GM10248 (cell line): Measurements from ENCODE around the gene HYCC2.

ENCODE experiments used
- CTCF ChIA-PET: fragments of 300-600 bp; sonication (Branson Sonifier 250); formaldehyde crosslinking; extraction: SDS; loops from one replicate; lab custom pipeline; 2021; ENCODE audit warnings: antibody characterized with exemption; lab: Yijun Ruan, JAX
- POLR2A ChIA-PET: fragments of 350-650 bp; sonication (Branson Sonifier 250); formaldehyde crosslinking; extraction: SDS; loops from one replicate; lab custom pipeline; 2020; ENCODE audit warnings: antibody characterized with exemption; lab: Yijun Ruan, JAX
- DNase-seq: peaks from one replicate; pipeline ENCODE4 v3.0.0; 2012; ENCODE audit errors: extremely low spot score
- TF ChIP-seq, protein P1 (sequence below): IDR thresholded peaks from 2 replicates; pipeline ENCODE4 v1.5.1; 2012; ENCODE audit warnings: mild to moderate bottlenecking, low read depth; ENCODE audit errors: extremely low read depth, missing control alignments, control extremely low read depth

The HYCC2 gene

DNA sequence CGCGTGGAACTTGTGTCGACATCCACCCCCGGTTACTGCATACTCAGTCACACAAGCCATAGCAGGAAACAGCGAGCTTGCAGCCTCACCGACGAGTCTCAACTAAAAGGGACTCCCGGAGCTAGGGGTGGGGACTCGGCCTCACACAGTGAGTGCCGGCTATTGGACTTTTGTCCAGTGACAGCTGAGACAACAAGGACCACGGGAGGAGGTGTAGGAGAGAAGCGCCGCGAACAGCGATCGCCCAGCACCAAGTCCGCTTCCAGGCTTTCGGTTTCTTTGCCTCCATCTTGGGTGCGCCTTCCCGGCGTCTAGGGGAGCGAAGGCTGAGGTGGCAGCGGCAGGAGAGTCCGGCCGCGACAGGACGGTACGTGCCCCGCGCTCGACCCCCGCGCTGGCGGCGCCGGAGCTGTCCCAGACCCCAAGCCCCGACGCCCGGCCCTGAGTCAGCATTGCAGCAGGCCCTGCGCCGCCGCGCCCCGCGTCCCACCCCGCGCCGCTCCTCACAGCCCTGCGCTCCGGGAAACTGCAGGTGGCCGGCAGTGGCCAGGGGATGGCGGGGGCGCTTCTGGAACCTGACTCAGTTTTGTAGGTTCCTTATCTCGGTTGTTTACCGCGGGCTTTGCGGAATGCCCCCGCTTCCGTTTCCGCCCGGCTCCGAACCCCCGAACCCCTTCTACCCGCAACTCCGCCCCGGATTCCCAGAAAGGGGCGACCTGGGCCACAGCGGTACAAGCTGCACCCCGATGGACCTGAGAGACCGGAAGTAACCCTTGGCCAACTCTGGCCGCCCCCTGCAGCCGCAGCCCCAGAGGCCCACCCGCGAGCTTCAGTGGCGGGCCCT, 44.9 kb upstream of the HYCC2 start, which contains the start of gene CFLAR:
Gene CFLAR, plus strand, starts transcription at position 50 of the 844 bp plus-strand sequence. CDS start 13,702 bp downstream, outside the sequence.
- TF ChIP-seq, protein P1, sequence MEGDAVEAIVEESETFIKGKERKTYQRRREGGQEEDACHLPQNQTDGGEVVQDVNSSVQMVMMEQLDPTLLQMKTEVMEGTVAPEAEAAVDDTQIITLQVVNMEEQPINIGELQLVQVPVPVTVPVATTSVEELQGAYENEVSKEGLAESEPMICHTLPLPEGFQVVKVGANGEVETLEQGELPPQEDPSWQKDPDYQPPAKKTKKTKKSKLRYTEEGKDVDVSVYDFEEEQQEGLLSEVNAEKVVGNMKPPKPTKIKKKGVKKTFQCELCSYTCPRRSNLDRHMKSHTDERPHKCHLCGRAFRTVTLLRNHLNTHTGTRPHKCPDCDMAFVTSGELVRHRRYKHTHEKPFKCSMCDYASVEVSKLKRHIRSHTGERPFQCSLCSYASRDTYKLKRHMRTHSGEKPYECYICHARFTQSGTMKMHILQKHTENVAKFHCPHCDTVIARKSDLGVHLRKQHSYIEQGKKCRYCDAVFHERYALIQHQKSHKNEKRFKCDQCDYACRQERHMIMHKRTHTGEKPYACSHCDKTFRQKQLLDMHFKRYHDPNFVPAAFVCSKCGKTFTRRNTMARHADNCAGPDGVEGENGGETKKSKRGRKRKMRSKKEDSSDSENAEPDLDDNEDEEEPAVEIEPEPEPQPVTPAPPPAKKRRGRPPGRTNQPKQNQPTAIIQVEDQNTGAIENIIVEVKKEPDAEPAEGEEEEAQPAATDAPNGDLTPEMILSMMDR = no peak
- ChIA-PET POLR2A (interaction anchor here (0.7 to 0.8 kb wide), 3 partner anchors 9 to 333 kb away, joined by 3 read pairs; no protein-coding TSS in a partner anchor), CTCF (interaction anchor here (0.6 to 4.5 kb wide), 12 partner anchors 10 to 211 kb away, joined by 3 to 19 read pairs (median 4); partner anchors contain the start of gene CASP10)
- DNase-seq = peak; percentile 80

DNA sequence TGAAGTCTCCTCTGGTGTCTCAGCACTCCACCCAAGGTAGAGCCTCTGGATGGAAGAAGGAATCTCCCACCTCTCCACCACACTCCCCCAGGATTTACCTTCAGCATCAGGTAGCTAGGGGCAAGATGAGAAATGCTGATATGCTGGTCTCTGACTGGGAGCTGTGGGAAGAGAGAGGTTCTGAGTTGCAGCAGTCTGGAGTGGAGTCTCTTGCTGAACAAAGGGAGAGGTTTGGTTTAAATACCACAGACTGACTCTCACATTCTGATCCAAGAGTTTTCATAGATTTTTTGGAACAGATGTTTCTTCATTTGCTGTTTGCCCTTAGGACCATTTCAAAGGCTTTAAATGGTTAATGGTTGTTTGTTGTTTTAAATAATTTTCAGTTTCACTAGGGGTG, 43.4 kb upstream of the HYCC2 start:
- POLR2A ChIA-PET = interaction anchor here (0.6 to 1.2 kb wide), 3 partner anchors 35 to 200 kb away, joined by 3 to 8 read pairs (median 5); no protein-coding TSS in a partner anchor
- DNase-seq = no peak
- CTCF ChIA-PET = interaction anchor here (0.8 to 4.5 kb wide), 11 partner anchors 12 to 214 kb away, joined by 3 to 19 read pairs (median 4); no protein-coding TSS in a partner anchor
- TF ChIP-seq, protein P1 = no peak

DNA sequence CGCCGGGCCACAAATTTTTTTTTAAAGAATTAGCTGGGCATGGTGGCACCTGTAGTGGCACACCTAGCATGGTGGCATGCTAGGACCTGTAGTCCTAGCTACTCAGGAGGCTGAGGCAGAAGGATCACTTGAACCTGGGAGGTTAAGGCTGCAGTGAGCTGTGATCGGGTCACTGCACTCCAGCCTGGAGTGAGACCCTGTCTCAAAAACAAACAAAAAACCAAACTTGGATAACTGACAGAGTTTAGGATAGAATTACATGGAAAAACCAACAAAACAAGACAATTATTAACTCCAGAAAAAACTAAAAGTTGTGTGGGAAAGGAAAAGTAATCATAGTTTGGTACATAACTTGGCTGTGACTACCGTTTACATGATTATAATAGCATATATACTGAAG, 42.9 kb upstream of the HYCC2 start:
- ChIA-PET CTCF (interaction anchor here (0.8 to 4.5 kb wide), 7 partner anchors 26 to 213 kb away, joined by 3 to 19 read pairs (median 4); no protein-coding TSS in a partner anchor), POLR2A (interaction anchor here (0.6 to 1.2 kb wide), 4 partner anchors 17 to 199 kb away, joined by 3 to 8 read pairs (median 5); no protein-coding TSS in a partner anchor)
- DNase-seq = no peak
- TF ChIP-seq, protein P1 = no peak

DNA sequence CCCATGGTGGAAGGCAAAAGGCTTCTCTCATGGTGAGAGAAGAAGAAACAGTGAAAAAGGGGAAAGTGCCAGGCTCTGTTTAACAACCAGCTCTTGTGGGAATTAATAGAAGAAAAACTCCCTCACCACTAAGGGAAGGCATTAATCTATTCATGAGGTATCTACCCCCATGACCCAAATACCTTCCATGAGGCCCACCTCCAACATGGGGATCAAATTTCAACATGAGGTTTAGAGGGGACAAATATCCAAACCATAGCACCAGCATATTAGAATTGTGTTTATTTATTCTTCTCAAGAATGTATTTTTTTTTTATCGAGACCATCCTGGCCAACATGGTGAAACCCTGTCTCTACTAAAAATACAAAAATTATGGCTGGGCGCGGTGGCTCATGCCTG, 39.6 kb upstream of the HYCC2 start:
- TF ChIP-seq, protein P1 = no peak
- CTCF ChIA-PET = interaction anchor here (1.3 to 1.6 kb wide), 3 partner anchors 21 to 210 kb away, joined by 3 to 4 read pairs (median 3); no protein-coding TSS in a partner anchor
- no peak for DNase-seq
- POLR2A ChIA-PET = no interaction called here

DNA sequence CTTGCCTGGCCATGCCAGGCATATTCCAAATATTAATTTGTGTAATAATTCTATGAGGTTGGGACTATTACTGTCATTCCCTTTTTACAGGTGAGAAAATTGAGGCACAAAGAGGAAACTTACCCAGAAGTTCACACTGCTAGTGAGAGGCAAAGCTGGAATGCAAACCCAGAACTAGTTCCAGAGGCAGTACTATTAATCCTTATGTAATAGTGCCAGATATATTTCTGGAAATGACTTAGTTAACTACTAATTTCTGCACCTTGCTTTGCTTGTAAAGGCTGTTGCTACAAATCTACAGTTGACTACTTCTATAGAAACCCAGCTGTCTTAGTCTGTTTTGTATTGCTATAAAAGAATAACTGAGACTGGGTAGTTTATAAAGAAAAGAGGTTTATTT, 39.1 kb upstream of the HYCC2 start:
- no peak for DNase-seq
- TF ChIP-seq, protein P1 = no peak
- ChIA-PET POLR2A (no interaction called here), CTCF (interaction anchor here (1.3 to 1.6 kb wide), 2 partner anchors 20 to 205 kb away, joined by 3 to 4 read pairs; no protein-coding TSS in a partner anchor)

DNA sequence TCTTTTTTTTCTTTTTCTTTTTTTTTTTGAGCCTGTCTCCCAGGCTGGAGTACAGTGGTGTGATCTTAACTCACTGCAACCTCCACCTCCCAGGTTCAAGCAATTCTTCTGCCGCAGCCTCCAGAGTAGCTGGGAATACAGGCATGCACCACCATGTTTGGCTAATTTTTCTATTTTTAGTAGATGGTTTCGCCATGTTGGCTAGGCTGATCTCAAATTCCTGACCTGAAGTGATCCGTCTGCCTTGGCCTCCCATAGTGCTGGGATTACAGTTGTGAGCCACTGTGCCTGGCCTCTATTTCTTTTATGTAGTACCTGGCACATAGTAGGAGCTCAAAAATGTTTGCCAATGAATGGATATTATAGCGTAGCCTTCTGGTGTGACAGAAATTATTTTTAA, 37.7 kb upstream of the HYCC2 start:
- POLR2A ChIA-PET = no interaction called here
- CTCF ChIA-PET = no interaction called here
- TF ChIP-seq, protein P1 = no peak

More for the DNA sequence above, 37.7 kb upstream of the HYCC2 start:
- no peak for DNase-seq
